Measurements from ENCODE around the gene COL24A1. TPM values are rescaled to one million over a fixed set of nuclear protein-coding genes. Genes with fewer than 3 reads are reported as not detected.
A peak's percentile ranks its signal among the peaks of the same experiment; 100 is the strongest.

COL24A1 gene
- total RNA-seq, 1 donor from 2014 or later: 2.7 TPM

DNA sequence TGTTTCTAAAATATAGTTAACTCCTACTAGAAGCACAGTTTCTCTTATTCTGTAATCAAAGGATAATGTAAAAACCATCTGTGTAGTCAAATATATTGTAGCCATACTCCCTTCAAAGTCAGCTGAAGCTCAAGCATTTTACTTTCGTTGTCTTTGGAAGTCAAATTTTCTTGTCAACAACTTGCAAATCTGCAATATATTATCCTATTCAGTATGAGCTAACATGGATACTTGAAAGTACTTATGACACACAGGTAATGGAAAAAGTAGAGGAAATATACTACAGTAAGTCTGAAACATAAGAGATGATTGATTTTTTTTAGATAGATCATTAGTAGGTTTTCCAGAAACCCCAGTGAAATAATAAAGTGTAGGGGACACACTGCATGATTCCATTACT is 121.5 kb downstream of the COL24A1 start:
- peaks cover 19% of the 10 kb centered on the region for H3K27me3 Mint-ChIP-seq (ENCODE audit: low read depth)
- TF ChIP-seq, protein P1, sequence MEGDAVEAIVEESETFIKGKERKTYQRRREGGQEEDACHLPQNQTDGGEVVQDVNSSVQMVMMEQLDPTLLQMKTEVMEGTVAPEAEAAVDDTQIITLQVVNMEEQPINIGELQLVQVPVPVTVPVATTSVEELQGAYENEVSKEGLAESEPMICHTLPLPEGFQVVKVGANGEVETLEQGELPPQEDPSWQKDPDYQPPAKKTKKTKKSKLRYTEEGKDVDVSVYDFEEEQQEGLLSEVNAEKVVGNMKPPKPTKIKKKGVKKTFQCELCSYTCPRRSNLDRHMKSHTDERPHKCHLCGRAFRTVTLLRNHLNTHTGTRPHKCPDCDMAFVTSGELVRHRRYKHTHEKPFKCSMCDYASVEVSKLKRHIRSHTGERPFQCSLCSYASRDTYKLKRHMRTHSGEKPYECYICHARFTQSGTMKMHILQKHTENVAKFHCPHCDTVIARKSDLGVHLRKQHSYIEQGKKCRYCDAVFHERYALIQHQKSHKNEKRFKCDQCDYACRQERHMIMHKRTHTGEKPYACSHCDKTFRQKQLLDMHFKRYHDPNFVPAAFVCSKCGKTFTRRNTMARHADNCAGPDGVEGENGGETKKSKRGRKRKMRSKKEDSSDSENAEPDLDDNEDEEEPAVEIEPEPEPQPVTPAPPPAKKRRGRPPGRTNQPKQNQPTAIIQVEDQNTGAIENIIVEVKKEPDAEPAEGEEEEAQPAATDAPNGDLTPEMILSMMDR (IDR thresholded peaks at IDR 0.05; ENCODE audit: unreplicated experiment): no peak
- no peaks in the 10 kb centered on the region for H3K4me1 Mint-ChIP-seq
- no peaks in the 10 kb centered on the region for H3K9me3 Mint-ChIP-seq
- DNase-seq (ENCODE audit: low spot score in 2 of 2, unreplicated experiment in 2 of 2): no peak
- H3K4me3 Mint-ChIP-seq: no peak overlapping the region
- H3K36me3 Mint-ChIP-seq: no peaks in the 10 kb centered on the region
- H3K27ac Mint-ChIP-seq: no peak overlapping the region

DNA sequence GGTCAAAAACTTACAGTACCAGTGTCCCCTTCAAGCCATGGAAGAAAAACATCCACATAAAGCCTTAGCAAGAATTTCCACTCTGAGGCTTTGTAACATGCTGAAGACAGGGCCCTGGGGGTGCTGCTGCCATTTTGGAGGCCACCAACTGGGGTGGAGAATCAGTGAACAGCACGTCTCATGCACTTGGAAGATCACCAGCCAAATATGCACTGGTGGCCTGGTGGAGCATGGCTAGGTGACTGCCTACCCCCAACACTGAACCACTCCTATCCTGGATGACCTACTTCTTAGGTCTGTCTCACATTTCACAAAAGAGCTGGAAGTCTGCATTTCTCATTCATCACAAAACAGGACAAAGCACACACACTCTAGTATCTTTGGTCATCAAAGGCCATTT is 126.4 kb downstream of the COL24A1 start:
- peaks cover 18% of the 10 kb centered on the region for H3K27me3 Mint-ChIP-seq (ENCODE audit: low read depth)
- no peak overlapping the region for H3K27ac Mint-ChIP-seq
- H3K36me3 Mint-ChIP-seq: no peaks in the 10 kb centered on the region
- H3K9me3 Mint-ChIP-seq: peaks cover 10% of the 10 kb centered on the region
- no peaks in the 10 kb centered on the region for H3K4me1 Mint-ChIP-seq
- TF ChIP-seq, protein P1 (IDR thresholded peaks at IDR 0.05; ENCODE audit: unreplicated experiment): no peak
- DNase-seq (ENCODE audit: low spot score in 2 of 2, unreplicated experiment in 2 of 2): no peak
- no peak overlapping the region for H3K4me3 Mint-ChIP-seq

DNA sequence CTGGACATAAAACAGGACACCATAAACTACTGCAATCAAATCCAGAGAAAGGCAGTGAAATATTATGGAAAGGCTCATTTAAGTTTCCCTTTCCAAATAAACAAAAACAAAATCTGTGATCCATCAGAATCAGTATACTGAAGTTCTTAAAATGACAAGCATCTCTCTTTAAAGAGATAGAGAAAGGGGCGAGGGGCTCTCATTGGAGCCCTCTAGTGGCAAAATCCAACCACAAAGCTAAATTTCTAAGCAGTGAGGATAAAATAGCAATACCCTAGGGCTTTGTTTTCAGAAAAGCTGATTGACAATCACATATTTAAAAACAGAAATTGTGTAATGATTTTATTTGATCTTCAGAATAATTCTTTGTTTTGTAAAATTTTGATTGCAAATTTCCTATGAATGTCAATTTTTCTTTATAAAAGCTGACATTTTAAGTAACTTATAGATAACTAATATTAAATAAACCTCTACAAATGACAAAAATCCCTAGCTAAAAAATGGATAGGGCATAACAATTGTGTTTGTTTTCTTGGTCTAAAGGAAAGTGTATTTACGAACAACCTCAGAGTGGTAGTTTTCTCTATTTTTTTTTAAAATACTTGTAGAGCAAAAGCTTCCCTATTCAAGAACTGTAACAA is 138.2 kb downstream of the COL24A1 start:
- H3K4me3 Mint-ChIP-seq: no peak overlapping the region
- H3K27ac Mint-ChIP-seq: no peak overlapping the region
- TF ChIP-seq, protein P1 (IDR thresholded peaks at IDR 0.05; ENCODE audit: unreplicated experiment): peak; percentile 59
- H3K36me3 Mint-ChIP-seq: no peaks in the 10 kb centered on the region
- no peaks in the 10 kb centered on the region for H3K27me3 Mint-ChIP-seq (ENCODE audit: low read depth)
- no peaks in the 10 kb centered on the region for H3K4me1 Mint-ChIP-seq
- no peak for DNase-seq (ENCODE audit: low spot score in 2 of 2, unreplicated experiment in 2 of 2)
- no peaks in the 10 kb centered on the region for H3K9me3 Mint-ChIP-seq

DNA sequence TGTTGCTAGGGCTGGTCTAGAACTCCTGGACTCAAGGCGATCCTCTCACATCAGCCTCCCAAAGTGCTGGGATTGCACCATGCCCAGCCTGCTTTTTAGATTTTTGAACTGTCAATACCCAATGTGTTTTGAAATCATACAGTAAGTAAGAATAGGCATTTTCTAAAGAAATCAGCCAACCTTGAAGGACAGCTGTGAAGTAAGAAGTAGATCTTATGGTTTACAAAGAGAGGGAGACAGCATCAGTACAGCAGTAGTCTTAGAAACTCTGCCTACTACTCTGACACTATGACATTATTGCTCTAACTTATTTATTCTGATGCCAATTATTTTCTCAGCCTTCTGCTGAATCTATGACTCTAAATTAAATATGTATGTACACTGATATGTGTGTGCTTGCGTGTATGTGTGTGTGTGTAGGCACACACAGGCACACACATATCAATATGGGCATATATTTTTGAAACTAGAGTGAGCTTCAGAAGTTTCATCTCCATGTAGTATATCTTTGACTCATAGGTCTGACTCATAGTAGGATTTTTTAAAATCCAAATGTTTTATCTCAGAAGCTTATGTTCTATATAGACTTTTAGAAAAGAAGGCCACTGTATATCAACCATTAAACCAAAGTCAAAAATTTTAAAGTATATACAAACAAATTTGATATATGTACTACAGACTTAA is 140.4 kb downstream of the COL24A1 start:
- Mint-ChIP-seq H3K27ac (no peak overlapping the region), H3K9me3 (no peaks in the 10 kb centered on the region), H3K36me3 (no peaks in the 10 kb centered on the region), H3K27me3 (ENCODE audit: low read depth) (no peaks in the 10 kb centered on the region), H3K4me3 (no peak overlapping the region), H3K4me1 (no peaks in the 10 kb centered on the region)
- TF ChIP-seq, protein P1 (IDR thresholded peaks at IDR 0.05; ENCODE audit: unreplicated experiment): no peak
- DNase-seq (ENCODE audit: low spot score in 2 of 2, unreplicated experiment in 2 of 2): no peak

DNA sequence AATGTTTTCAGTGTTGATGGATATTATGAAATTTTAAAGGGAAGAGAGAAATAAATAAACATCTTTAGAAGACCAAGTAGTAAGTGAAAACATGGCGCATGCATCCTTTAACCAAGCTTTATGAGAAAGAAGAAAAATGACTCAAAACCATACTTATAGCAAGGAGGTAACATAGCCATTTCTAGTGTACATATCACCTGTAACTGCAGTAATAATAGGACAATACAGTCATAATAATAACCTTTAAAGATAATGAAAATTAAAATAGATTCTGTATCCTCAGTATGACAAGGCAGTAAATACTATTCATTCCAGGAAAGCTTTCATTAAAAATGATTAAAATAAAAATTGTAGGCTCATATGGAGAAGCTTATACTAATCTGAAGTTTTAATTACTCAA is 141.2 kb downstream of the COL24A1 start:
- Mint-ChIP-seq H3K27me3 (ENCODE audit: low read depth) (no peaks in the 10 kb centered on the region), H3K4me1 (no peaks in the 10 kb centered on the region), H3K9me3 (no peaks in the 10 kb centered on the region), H3K27ac (no peak overlapping the region), H3K36me3 (no peaks in the 10 kb centered on the region), H3K4me3 (no peak overlapping the region)
- DNase-seq (ENCODE audit: low spot score in 2 of 2, unreplicated experiment in 2 of 2): no peak
- TF ChIP-seq, protein P1 (IDR thresholded peaks at IDR 0.05; ENCODE audit: unreplicated experiment): no peak

All from mesothelial cell of epicardium (in vitro differentiated cells).